ENCODE measurements around the gene FRRS1L. TPM values are rescaled to one million over a fixed set of nuclear protein-coding genes. Genes with fewer than 3 reads are reported as not detected.

The FRRS1L gene
- total RNA-seq, 6 experiments from 2014 or later = not detected

DNA sequence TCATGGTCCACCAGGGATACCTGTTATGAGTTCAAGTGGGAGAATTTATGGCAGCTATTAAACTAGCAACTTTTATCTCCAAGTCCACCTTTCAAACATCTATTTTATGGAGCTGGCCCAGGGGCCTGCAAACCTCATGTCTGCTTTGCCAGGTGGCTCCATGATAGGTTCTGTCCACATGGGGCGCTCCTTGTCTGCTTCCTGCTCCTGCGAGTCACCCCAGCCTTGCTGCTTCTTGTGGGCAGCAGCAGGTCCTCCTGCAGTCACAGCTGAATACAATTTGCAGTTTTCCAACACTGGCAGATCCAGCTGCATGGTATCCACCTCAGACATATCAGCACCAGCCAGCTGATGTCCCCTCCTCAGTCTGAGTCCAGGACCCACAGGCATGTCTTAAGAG is 39.6 kb upstream of the FRRS1L start:
- no peak overlapping the region for H3K4me3 ChIP-seq
- no peak for TF ChIP-seq POLR2A (IDR thresholded peaks at IDR 0.05)
- no peak for TF ChIP-seq CTCF (IDR thresholded peaks at IDR 0.05)
- ATAC-seq (no peak), DNase-seq (no peak)
- no peaks in the 10 kb centered on the region for H3K4me1 ChIP-seq
- no peaks in the 10 kb centered on the region for H3K9me3 ChIP-seq
- H3K27ac ChIP-seq = no peak overlapping the region
- H3K36me3 ChIP-seq = no peaks in the 10 kb centered on the region
- H3K27me3 ChIP-seq = no peaks in the 10 kb centered on the region
- 92% methylated on average over 2 of the region's 2 CpGs for WGBS (ENCODE audit: insufficient coverage, low coverage, low lambda C conversion rate, missing lambda C conversion rate)
- intact Hi-C loops (cut with DNase I) = no loop called here

DNA sequence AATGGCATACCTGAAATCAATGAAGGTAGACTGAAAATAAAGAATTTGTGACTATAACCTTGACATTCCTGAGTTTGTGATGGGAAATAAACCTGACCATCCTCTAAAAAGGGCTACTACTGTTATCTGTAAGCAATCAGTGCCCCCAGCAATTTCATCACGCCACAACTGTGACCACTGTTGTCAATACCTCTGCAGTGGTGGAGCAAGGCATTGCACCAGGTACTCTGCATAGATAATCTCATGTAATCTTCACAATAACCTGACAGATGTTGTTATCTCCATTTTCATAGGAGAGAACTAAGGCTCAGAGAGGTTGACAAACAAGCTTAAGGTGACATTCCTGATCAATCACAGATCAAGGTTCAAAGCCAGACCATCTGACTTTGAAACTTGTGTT is 38.5 kb upstream of the FRRS1L start:
- 55% methylated on average over 1 of the region's 1 CpG for whole genome bisulfite sequencing (ENCODE audit: insufficient coverage, low coverage, low lambda C conversion rate, missing lambda C conversion rate)
- ATAC-seq (no peak), DNase-seq (no peak)
- Histone ChIP-seq H3K27ac (no peak overlapping the region), H3K4me3 (no peak overlapping the region), H3K36me3 (no peaks in the 10 kb centered on the region), H3K4me1 (no peaks in the 10 kb centered on the region), H3K27me3 (no peaks in the 10 kb centered on the region), H3K9me3 (no peaks in the 10 kb centered on the region)
- intact Hi-C loops (cut with DNase I) = no loop called here
- no peak for TF ChIP-seq POLR2A (IDR thresholded peaks at IDR 0.05)
- TF ChIP-seq CTCF (IDR thresholded peaks at IDR 0.05) = no peak

DNA sequence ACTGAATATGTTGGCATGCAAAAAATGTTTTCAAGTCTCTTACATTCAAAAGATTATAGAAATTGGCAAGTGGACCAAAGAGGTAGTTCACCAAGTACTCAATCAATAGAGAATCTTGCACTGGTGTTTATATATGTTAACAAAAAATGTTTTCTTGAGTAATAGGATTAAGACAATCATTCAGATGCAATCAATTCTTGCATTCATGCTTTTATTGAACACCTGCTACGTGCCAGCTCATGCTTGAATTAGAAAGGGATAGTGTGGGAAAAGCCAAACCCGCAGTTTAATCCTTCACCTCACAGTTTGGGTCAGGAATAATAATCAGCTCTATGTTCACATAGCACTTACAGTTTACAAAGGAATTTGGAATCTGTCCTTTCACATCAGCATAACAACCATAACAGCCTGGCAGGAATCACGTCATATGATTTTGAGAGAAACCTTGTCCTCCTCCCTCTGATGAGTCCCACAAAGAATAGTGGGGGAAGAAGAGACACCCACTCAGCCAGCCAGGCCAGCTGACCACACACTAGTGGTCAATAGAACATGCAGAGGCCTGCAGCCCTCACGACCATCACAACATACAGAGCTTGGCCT is 36.8 kb upstream of the FRRS1L start:
- H3K36me3 ChIP-seq = no peaks in the 10 kb centered on the region
- H3K4me1 ChIP-seq = no peaks in the 10 kb centered on the region
- intact Hi-C loops (cut with DNase I) = no loop called here
- no peaks in the 10 kb centered on the region for H3K9me3 ChIP-seq
- TF ChIP-seq POLR2A (IDR thresholded peaks at IDR 0.05) (no peak), CTCF (IDR thresholded peaks at IDR 0.05) (no peak)
- WGBS (ENCODE audit: insufficient coverage, low coverage, low lambda C conversion rate, missing lambda C conversion rate) = 82% methylated on average over 4 of the region's 4 CpGs
- no peak overlapping the region for H3K27ac ChIP-seq
- DNase-seq (no peak), ATAC-seq (no peak)
- no peaks in the 10 kb centered on the region for H3K27me3 ChIP-seq
- H3K4me3 ChIP-seq = no peak overlapping the region

DNA sequence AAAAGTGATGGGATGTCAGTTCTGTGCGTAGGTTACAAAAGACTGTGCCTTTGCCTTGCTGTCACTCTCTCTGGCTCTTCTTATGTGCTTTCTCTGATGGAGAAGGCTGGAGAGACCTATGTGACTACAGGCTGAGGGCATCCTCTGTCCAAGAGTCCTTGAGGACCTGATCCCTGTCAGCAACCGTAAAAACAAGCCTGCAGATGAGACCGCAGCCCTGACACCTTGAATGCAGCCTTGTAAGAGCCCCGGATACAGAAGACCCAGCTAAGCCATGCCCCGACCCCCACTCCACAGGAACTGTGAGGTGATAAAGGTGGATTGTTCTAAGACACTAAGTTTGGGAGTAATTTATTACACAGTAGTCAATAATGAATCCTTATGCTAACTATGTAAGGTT is 32.6 kb upstream of the FRRS1L start:
- WGBS (ENCODE audit: insufficient coverage, low coverage, low lambda C conversion rate, missing lambda C conversion rate) = 83% methylated on average over 3 of the region's 5 CpGs
- Histone ChIP-seq H3K4me3 (no peak overlapping the region), H3K36me3 (no peaks in the 10 kb centered on the region), H3K27me3 (no peaks in the 10 kb centered on the region), H3K4me1 (no peaks in the 10 kb centered on the region), H3K27ac (no peak overlapping the region), H3K9me3 (no peaks in the 10 kb centered on the region)
- no peak for ATAC-seq
- TF ChIP-seq CTCF (IDR thresholded peaks at IDR 0.05) (no peak), POLR2A (IDR thresholded peaks at IDR 0.05) (no peak)
- intact Hi-C loops (cut with DNase I) = no loop called here
- DNase-seq = no peak
